Tibial nerve (tissue), 3 donors: ENCODE data around the gene ARMCX6.

Source experiments
- POLR2A ChIP-seq, 2 donors: fragments of 450-650 bp; IDR thresholded peaks; one replicate each; pipeline ENCODE4 v1.6.1; 2017; ENCODE audit warnings: antibody characterized with exemption in 2 of 2, mild to moderate bottlenecking in 2 of 2, moderate library complexity in 2 of 2
- TF ChIP-seq, protein P1 (sequence below), 5 experiments: fragments of 200-600 bp in 3 of 5; fragments of 450-650 bp in 2 of 5; sonication (generic) in 3 of 5; IDR thresholded peaks; one replicate each; pipeline ENCODE4 v1.5.1; 2016 to 2019; ENCODE audit warnings: antibody characterized with exemption in 5 of 5, mild to moderate bottlenecking in 3 of 5, moderate library complexity in 2 of 5

DNA sequence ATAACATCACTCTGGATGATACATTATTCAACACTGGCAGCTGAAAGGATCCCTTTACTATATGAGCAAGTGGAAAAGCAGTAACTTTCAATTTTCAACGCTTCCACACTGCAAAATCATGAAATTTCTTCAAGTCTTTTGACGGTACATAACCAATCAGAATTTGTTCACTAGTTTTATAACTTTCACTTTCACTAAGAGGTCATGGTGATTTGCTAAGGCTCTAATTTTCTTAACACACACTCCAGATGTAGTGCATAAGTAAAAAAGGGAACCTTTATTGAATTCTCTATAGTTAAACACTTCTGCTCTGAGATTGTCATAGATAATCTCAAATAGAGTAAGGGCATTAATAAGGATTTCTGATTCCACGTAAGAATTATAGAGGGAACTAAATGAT lies 37.7 kb upstream of the ARMCX6 start:
- TF ChIP-seq, protein P1, sequence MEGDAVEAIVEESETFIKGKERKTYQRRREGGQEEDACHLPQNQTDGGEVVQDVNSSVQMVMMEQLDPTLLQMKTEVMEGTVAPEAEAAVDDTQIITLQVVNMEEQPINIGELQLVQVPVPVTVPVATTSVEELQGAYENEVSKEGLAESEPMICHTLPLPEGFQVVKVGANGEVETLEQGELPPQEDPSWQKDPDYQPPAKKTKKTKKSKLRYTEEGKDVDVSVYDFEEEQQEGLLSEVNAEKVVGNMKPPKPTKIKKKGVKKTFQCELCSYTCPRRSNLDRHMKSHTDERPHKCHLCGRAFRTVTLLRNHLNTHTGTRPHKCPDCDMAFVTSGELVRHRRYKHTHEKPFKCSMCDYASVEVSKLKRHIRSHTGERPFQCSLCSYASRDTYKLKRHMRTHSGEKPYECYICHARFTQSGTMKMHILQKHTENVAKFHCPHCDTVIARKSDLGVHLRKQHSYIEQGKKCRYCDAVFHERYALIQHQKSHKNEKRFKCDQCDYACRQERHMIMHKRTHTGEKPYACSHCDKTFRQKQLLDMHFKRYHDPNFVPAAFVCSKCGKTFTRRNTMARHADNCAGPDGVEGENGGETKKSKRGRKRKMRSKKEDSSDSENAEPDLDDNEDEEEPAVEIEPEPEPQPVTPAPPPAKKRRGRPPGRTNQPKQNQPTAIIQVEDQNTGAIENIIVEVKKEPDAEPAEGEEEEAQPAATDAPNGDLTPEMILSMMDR (IDR thresholded peaks at IDR 0.05) = no peak
- no peak for TF ChIP-seq POLR2A (IDR thresholded peaks at IDR 0.05)
